Mesendoderm (in vitro differentiated cells): ENCODE measurements around the gene PAQR5.
"Not testable (repeated sequence)": the region's sequence is repeated elsewhere in the genome, so short reads cannot be mapped to it uniquely, and the experiment has no call there.

ENCODE experiments used
- DNase-seq: peaks from one replicate; pipeline ENCODE4 v3.0.0; 2013
- H2AK5ac ChIP-seq: 2 replicates; pipeline ENCODE4 v1.6.1; 2013; ENCODE audit warnings: low read length, inconsistent platforms
- H2BK120ac ChIP-seq: 2 replicates; pipeline ENCODE4 v1.6.1; 2013; ENCODE audit warnings: low read depth, mild to moderate bottlenecking, low read length, moderate library complexity, mixed read lengths
- H2BK15ac ChIP-seq: replicated peaks from 2 replicates; pipeline ENCODE4 v1.6.1; 2013; ENCODE audit warnings: low read depth, mild to moderate bottlenecking, moderate library complexity
- H2BK5ac ChIP-seq: 2 replicates; pipeline ENCODE4 v1.6.1; 2013; ENCODE audit warnings: low read length, inconsistent platforms
- H3K18ac ChIP-seq: 2 replicates; pipeline ENCODE4 v1.6.1; 2013; ENCODE audit warnings: mild to moderate bottlenecking, low read length, mixed read lengths
- H3K23ac ChIP-seq: one replicate; pipeline ENCODE4 v1.6.1; 2013; ENCODE audit warnings: low read length
- H3K27ac ChIP-seq: 2 replicates; pipeline ENCODE4 v1.5.1; 2013; ENCODE audit warnings: low read depth, mild to moderate bottlenecking, inconsistent platforms, low read length, moderate library complexity
- H3K27me3 ChIP-seq: 2 replicates; pipeline ENCODE4 v1.6.1; 2013; ENCODE audit warnings: low read length, control low read depth, mild to moderate bottlenecking, inconsistent platforms; ENCODE audit not compliant: insufficient read depth, poor library complexity
- H3K36me3 ChIP-seq: 2 replicates; pipeline ENCODE4 v1.6.1; 2013; ENCODE audit warnings: low read length, inconsistent platforms; ENCODE audit not compliant: control insufficient read depth, insufficient read depth
- H3K4ac ChIP-seq: one replicate; pipeline ENCODE4 v1.6.1; 2013; ENCODE audit warnings: low read depth, mild to moderate bottlenecking, low read length, moderate library complexity
- H3K4me1 ChIP-seq: 2 replicates; pipeline ENCODE4 v1.6.1; 2013; ENCODE audit warnings: low read depth, low read length, inconsistent platforms; ENCODE audit not compliant: control insufficient read depth
- H3K4me2 ChIP-seq: 2 replicates; pipeline ENCODE4 v1.6.1; 2013; ENCODE audit warnings: low read length
- H3K4me3 ChIP-seq: 2 replicates; pipeline ENCODE4 v1.5.1; 2013; ENCODE audit warnings: mild to moderate bottlenecking, low read length
- H3K56ac ChIP-seq: one replicate; pipeline ENCODE4 v1.6.1; 2013; ENCODE audit warnings: low read length
- H3K79me1 ChIP-seq: 2 replicates; pipeline ENCODE4 v1.6.1; 2013; ENCODE audit warnings: low read length, inconsistent platforms
- H3K79me2 ChIP-seq: 2 replicates; pipeline ENCODE4 v1.6.1; 2013; ENCODE audit warnings: mild to moderate bottlenecking, low read length; ENCODE audit not compliant: control insufficient read depth, insufficient read depth
- H3K9ac ChIP-seq: 2 replicates; pipeline ENCODE4 v1.6.1; 2013; ENCODE audit warnings: low read length, inconsistent platforms
- H4K5ac ChIP-seq: one replicate; pipeline ENCODE4 v1.6.1; 2013; ENCODE audit warnings: low read length
- H4K8ac ChIP-seq: one replicate; pipeline ENCODE4 v1.6.1; 2013; ENCODE audit warnings: low read depth, mild to moderate bottlenecking, control low read depth, low read length, moderate library complexity
- WGBS: extraction: QIAGEN DNeasy Blood & Tissue Kit; methylation state at CpG from one replicate; pipeline ENCODE4 v1.1.7; 2013; ENCODE audit warnings: low lambda C conversion rate, missing lambda C conversion rate; ENCODE audit not compliant: insufficient coverage; ENCODE audit errors: extremely low coverage; 5-methylcytosine and 5-hydroxymethylcytosine counted together

The PAQR5 gene

DNA sequence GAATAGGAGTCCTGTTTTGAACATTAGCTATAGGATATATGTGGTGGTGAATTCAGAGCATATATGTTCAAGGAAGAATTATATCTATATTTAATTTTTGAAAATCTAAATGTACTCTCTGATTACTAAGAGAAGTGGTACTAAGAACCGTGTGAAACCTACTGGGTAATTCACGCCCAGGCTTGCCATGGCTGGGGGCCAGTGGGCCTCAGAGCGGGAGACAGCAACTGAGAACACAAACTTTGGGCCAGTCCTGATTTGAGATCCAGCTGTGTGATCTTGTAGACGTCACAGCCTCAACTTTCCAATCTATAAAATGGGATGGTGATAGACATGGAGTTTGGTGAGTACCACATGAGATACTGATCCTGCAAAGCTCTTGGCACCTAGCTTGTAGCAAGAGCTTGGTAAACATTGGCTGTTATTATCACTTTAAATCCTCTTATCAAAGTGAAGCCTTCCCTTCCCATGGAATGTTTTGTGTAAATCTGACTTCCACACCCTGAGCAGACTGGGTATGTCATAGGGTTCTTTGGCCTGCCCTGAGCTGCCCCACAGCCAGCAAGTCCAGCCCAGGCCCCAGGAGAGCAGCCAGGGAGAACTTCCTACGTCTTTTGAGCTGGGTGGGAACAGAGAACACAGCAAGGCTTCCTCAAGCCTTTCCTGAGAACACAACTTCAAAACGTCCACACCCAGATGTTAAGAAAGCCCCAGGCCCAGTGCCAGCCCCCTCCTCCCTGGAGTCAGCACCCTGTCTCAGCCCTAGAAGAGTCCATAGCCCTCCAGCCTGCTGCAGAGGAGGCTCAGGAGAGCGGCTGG, 8.2 kb upstream of the PAQR5 start:
- H3K4me1 ChIP-seq: no peaks in the 10 kb centered on the region
- no peaks in the 10 kb centered on the region for H3K79me1 ChIP-seq
- no peak overlapping the region for H2BK5ac ChIP-seq
- H3K18ac ChIP-seq: no peak overlapping the region
- H3K4me2 ChIP-seq: no peak overlapping the region
- H2AK5ac ChIP-seq: no peak overlapping the region
- DNase-seq: peak; percentile 49
- no peaks in the 10 kb centered on the region for H3K27me3 ChIP-seq
- no peak overlapping the region for H3K4me3 ChIP-seq
- H3K79me2 ChIP-seq: no peaks in the 10 kb centered on the region
- no peak overlapping the region for H2BK120ac ChIP-seq
- H2BK15ac ChIP-seq: no peak overlapping the region
- H3K4ac ChIP-seq: no peak overlapping the region
- H3K9ac ChIP-seq: no peak overlapping the region
- H4K8ac ChIP-seq: no peak overlapping the region
- no peaks in the 10 kb centered on the region for H3K36me3 ChIP-seq
- H3K23ac ChIP-seq: no peak overlapping the region
- no peak overlapping the region for H4K5ac ChIP-seq
- H3K56ac ChIP-seq: no peak overlapping the region
- no CpG with 5 or more reads among the region's 7 CpGs for WGBS
- H3K27ac ChIP-seq: no peak overlapping the region

DNA sequence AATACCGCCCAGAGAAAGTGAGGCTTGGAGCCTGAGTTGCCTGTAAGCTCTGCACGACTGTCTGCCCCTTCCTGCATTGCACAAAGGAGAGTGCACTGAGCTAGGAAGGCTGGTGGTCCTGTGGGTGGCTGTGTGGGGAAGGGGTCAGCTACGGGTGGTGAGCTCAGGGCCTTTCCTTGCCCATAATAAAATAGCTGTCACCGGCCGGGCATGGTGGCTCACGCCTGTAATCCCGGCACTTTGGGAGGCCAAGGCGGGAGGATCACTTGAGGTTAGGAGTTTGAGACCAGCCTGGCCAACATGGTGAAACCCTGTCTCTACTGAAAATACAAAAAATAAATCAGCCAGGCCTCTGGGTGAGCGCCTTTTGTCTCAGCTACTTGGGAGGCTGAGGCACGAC, 7.1 kb upstream of the PAQR5 start:
- not testable (repeated sequence) for H3K9ac ChIP-seq, H3K4me3 ChIP-seq, H3K23ac ChIP-seq, H2BK5ac ChIP-seq, H3K4me2 ChIP-seq, H4K5ac ChIP-seq, DNase-seq, H2AK5ac ChIP-seq, H3K4ac ChIP-seq, H4K8ac ChIP-seq, H3K56ac ChIP-seq, H3K36me3 ChIP-seq, H3K18ac ChIP-seq, H3K4me1 ChIP-seq, H3K27ac ChIP-seq, H3K79me1 ChIP-seq, H3K79me2 ChIP-seq, H2BK120ac ChIP-seq, H2BK15ac ChIP-seq, H3K27me3 ChIP-seq
- no CpG with 5 or more reads among the region's 10 CpGs for WGBS

DNA sequence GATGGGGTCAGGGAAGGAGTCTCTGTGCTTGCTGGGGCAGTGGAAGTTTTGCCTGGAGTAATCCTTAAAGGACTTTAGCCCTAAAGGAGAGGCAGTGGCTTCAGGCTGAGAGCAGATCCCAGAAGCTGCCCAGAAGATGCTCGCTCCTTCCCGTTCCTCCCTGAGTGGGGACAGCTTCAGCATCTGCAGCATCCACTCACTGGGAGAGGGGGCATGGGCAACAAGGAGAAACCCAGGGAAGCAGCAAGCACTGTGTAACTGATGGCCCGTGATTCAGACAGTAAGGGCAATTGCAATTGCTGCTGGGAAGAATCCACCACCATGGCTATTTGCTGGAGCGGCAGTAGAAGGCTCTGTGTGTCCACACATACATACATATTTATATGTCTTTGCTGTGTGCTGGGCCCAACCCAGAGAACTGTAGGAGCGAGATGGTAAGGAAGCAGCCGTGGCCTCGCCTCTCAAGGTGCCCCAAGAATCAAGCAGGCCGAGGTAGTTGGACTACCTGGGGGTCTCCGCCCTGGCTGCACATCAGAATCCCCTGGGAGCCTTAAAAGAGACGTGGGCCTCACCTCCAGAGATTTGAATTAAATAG, 5.8 kb upstream of the PAQR5 start:
- H3K4me2 ChIP-seq: no peak overlapping the region
- no peaks in the 10 kb centered on the region for H3K27me3 ChIP-seq
- no CpG with 5 or more reads among the region's 10 CpGs for WGBS

GRCh38 chr15:69293741-69294615, 4.7 kb upstream of the PAQR5 start:
- no peak overlapping the region for H4K5ac ChIP-seq
- H2BK5ac ChIP-seq: no peak overlapping the region
- no peak overlapping the region for H3K9ac ChIP-seq
- no CpG with 5 or more reads among the region's 11 CpGs for WGBS
- no peaks in the 10 kb centered on the region for H3K27me3 ChIP-seq
- H3K4ac ChIP-seq: no peak overlapping the region
- H3K36me3 ChIP-seq: no peaks in the 10 kb centered on the region
- H3K4me3 ChIP-seq: no peak overlapping the region
- no peak for DNase-seq
- no peak overlapping the region for H2AK5ac ChIP-seq
- H3K23ac ChIP-seq: no peak overlapping the region
- H3K4me2 ChIP-seq: no peak overlapping the region
- no peaks in the 10 kb centered on the region for H3K79me2 ChIP-seq
- H4K8ac ChIP-seq: no peak overlapping the region
- no peak overlapping the region for H2BK15ac ChIP-seq
- no peak overlapping the region for H2BK120ac ChIP-seq
- no peaks in the 10 kb centered on the region for H3K79me1 ChIP-seq
- no peak overlapping the region for H3K27ac ChIP-seq
- peak overlapping the region; percentile 7 for H3K56ac ChIP-seq
- H3K18ac ChIP-seq: no peak overlapping the region
- H3K4me1 ChIP-seq: no peaks in the 10 kb centered on the region

More for the DNA sequence above, 5.8 kb upstream of the PAQR5 start:
- H3K56ac ChIP-seq: no peak overlapping the region
- no peaks in the 10 kb centered on the region for H3K79me2 ChIP-seq
- no peak for DNase-seq
- no peak overlapping the region for H2AK5ac ChIP-seq
- H3K9ac ChIP-seq: no peak overlapping the region
- H3K27ac ChIP-seq: no peak overlapping the region
- no peaks in the 10 kb centered on the region for H3K4me1 ChIP-seq
- no peak overlapping the region for H3K23ac ChIP-seq
- H3K4ac ChIP-seq: no peak overlapping the region
- no peak overlapping the region for H4K8ac ChIP-seq
- no peak overlapping the region for H2BK120ac ChIP-seq
- no peaks in the 10 kb centered on the region for H3K36me3 ChIP-seq
- H3K4me3 ChIP-seq: no peak overlapping the region
- H2BK5ac ChIP-seq: no peak overlapping the region
- H3K79me1 ChIP-seq: no peaks in the 10 kb centered on the region
- no peak overlapping the region for H4K5ac ChIP-seq
- no peak overlapping the region for H2BK15ac ChIP-seq
- no peak overlapping the region for H3K18ac ChIP-seq

DNA sequence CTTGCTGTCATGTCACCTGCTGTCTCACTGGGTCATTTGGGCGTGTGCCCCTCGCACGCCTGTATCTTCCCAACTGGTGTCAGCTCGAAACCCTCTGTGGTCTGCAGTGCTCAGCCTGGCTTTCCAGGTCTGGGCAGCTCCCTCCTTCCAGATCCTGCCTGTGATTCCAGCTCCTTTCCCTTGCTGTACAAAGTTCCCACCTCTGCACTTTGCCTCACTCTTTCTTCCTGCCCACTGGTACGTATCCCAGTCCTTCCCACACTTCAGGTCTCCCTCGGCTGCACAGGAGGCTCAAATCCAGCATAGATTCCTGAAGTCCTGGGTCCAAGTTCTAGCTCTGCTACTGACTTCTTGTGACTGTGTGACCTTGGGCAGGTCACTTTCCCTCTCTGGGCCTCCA, 2.1 kb upstream of the PAQR5 start:
- Histone ChIP-seq H4K8ac (no peak overlapping the region), H2BK5ac (no peak overlapping the region), H3K4me3 (no peak overlapping the region), H3K18ac (no peak overlapping the region), H3K27ac (no peak overlapping the region), H3K27me3 (peaks cover 13% of the 10 kb centered on the region), H3K79me1 (no peaks in the 10 kb centered on the region), H3K56ac (no peak overlapping the region), H3K79me2 (no peaks in the 10 kb centered on the region), H3K23ac (no peak overlapping the region), H3K4me1 (no peaks in the 10 kb centered on the region), H2BK15ac (no peak overlapping the region), H2AK5ac (no peak overlapping the region), H4K5ac (no peak overlapping the region), H3K4ac (no peak overlapping the region), H3K9ac (no peak overlapping the region), H3K36me3 (no peaks in the 10 kb centered on the region), H3K4me2 (no peak overlapping the region), H2BK120ac (no peak overlapping the region)
- no peak for DNase-seq
- WGBS: no CpG with 5 or more reads among the region's 6 CpGs
